ENCODE data around the gene TWNK. TPM values are rescaled to one million over a fixed set of nuclear protein-coding genes. Genes with fewer than 3 reads are reported as not detected.
A peak's percentile ranks its signal among the peaks of the same experiment; 100 is the strongest.

Gene TWNK
- total and polyA plus RNA-seq, 2 of the 4 experiments (the other 2 are of a cell fraction): 7.7 to 8.8 TPM

DNA sequence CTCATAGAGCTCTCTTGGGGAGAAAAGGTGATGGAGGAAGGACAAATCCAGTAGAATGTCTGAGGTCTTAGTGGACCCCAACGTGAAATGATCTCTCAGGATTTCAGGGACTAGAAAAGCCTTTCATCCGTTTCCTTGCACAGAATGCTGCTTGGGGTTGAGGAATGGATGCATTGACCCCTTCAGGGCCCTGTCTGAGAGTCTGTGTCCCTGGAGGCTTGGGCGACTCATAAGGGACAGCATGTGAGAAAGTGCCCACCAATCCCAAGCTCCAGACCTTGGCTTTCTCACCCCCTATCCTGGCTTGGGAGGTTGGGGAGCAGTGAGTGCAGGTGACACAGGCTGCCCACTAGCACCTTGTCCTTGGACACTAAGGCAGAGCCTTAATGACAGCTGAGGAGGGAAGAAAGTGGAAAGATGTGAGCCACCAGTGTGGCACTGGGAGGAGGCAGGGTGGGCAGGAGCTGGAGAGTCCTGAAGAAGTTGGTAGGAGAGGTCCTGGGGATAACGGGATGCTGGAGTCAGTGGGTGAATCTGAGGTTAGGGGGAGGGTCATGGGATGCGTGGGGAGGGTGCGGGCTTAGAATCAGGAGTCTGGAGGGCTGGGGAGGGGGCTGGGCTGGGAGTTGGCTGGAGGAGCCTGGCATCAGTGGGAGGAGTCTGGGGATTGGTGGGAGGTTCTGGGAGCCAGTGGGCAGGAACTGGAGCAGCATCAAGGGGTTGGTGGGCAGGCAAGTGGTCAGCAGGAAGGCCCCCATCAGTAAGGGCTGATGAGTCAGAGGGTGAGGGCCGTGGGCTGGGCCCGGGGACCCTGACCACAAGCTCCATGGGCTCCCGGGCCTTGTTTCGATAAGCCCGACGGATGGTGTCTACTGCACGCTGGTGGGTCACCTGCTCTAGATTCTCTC lies 20.8 kb downstream of the TWNK start:
- peak; percentile 2; the same call in 1 of the 2 replicates for ATAC-seq (ENCODE audit: low read depth)
- H2AK9ac ChIP-seq (replicated peaks; ENCODE audit: low read depth, low read length, poor library complexity): peak overlapping the region; percentile 76
- H4K20me1 ChIP-seq (ENCODE audit: insufficient read depth, low read length): peaks cover 46% of the 10 kb centered on the region
- peak overlapping the region; percentile 65 for H3K4ac ChIP-seq (ENCODE audit: low read depth, low read length)
- peak overlapping the region; percentile 33 for H3K23ac ChIP-seq (ENCODE audit: low read depth, low read length)
- H4K91ac ChIP-seq (ENCODE audit: insufficient read depth, low read depth, low read length): peak overlapping the region; percentile 77
- dilution Hi-C loops (cut with HindIII; ENCODE audit: low sequenced_read_pairs, unreplicated experiment) (no loop called here), intact Hi-C loops (cut with micrococcal nuclease) (no loop called here), in situ Hi-C loops (cut with MboI; ENCODE audit: low sequenced_read_pairs) (no loop called here)
- H3K9me3 ChIP-seq (ENCODE audit: control insufficient read depth, insufficient read depth, low read length): no peaks in the 10 kb centered on the region
- H3K56ac ChIP-seq (ENCODE audit: extremely low read depth, insufficient read depth, low read length): peak overlapping the region; percentile 28; the same call in 1 of the 2 replicates
- no peak overlapping the region for H3K4me3 ChIP-seq (ENCODE audit: insufficient read depth, low read depth, low read length)
- H2BK15ac ChIP-seq (ENCODE audit: low read depth, low read length): peak overlapping the region; percentile 4; the same call in 1 of the 3 replicates
- peak overlapping the region; percentile 69 for H4K5ac ChIP-seq (ENCODE audit: low read depth, low read length)
- ChIA-PET CTCF (interaction anchor here (0.6 to 1.5 kb wide), 4 partner anchors 10 to 84 kb away, joined by 4 to 5 read pairs (median 4); partner anchors contain the start of genes PDZD7 and SFXN3), POLR2A (ENCODE audit: unreplicated experiment) (interaction anchor here (0.6 to 1.0 kb wide), 2 partner anchors 9 to 1115 kb away, joined by 4 to 5 read pairs; partner anchors contain the start of gene LZTS2)
- H3K4me1 ChIP-seq (ENCODE audit: control insufficient read depth, insufficient read depth, low read length): peaks cover 30% of the 10 kb centered on the region
- peak overlapping the region; percentile 34 for H2AFZ ChIP-seq (replicated peaks; ENCODE audit: low read length, poor library complexity)
- H3K27me3 ChIP-seq (ENCODE audit: control insufficient read depth, insufficient read depth, low read length): no peaks in the 10 kb centered on the region
- H3K9ac ChIP-seq (ENCODE audit: low read depth, low read length): peak overlapping the region; percentile 21; the same call in 1 of the 2 replicates
- H3K18ac ChIP-seq (ENCODE audit: low read depth, low read length): peak overlapping the region; percentile 87
- peak overlapping the region in 1 of 2 experiments; percentile 71; a peak in 1 of 4 replicates for H4K8ac ChIP-seq (ENCODE audit: low read depth in 2 of 2, low read length in 2 of 2)
- WGBS, 2 experiments (ENCODE audit: extremely low coverage in 2 of 2, insufficient read length in 1 of 2): 47% methylated on average over 4 of the region's 13 CpGs; no CpG with 5 or more reads in 1 of the 2 experiments
- peaks cover 37% of the 10 kb centered on the region for H3K36me3 ChIP-seq (ENCODE audit: control insufficient read depth, insufficient read depth, low read length)
- peak overlapping the region; percentile 98 for H2AK5ac ChIP-seq (ENCODE audit: low read depth, low read length)
- peak overlapping the region; percentile 79 for H2BK5ac ChIP-seq (ENCODE audit: low read depth, low read length, poor library complexity, severe bottlenecking)
- H3K14ac ChIP-seq (replicated peaks; ENCODE audit: low read depth, low read length): peak overlapping the region; percentile 84
- peaks cover 18 to 54% of the 10 kb centered on the region in 2 experiments; a peak in 3 of 4 replicates for H3K79me1 ChIP-seq (ENCODE audit: low read depth in 1 of 2, low read length in 2 of 2)
- peak overlapping the region; percentile 73 for H3K27ac ChIP-seq (ENCODE audit: insufficient read depth, low read length)
- H3K9me1 ChIP-seq (ENCODE audit: insufficient read depth, low read length): peaks cover 20% of the 10 kb centered on the region
- H2BK20ac ChIP-seq (ENCODE audit: low read depth, low read length): peak overlapping the region; percentile 60
- BruUV-seq (replicated peaks): no TSS peak
- TF ChIP-seq, protein P1, sequence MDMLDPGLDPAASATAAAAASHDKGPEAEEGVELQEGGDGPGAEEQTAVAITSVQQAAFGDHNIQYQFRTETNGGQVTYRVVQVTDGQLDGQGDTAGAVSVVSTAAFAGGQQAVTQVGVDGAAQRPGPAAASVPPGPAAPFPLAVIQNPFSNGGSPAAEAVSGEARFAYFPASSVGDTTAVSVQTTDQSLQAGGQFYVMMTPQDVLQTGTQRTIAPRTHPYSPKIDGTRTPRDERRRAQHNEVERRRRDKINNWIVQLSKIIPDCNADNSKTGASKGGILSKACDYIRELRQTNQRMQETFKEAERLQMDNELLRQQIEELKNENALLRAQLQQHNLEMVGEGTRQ (IDR thresholded peaks at IDR 0.05; ENCODE audit: low read depth, low read length): 0 out of 2 replicates have a peak, but pooled peaks have one; percentile 5
- TF ChIP-seq, protein P2, sequence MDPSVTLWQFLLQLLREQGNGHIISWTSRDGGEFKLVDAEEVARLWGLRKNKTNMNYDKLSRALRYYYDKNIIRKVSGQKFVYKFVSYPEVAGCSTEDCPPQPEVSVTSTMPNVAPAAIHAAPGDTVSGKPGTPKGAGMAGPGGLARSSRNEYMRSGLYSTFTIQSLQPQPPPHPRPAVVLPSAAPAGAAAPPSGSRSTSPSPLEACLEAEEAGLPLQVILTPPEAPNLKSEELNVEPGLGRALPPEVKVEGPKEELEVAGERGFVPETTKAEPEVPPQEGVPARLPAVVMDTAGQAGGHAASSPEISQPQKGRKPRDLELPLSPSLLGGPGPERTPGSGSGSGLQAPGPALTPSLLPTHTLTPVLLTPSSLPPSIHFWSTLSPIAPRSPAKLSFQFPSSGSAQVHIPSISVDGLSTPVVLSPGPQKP (IDR thresholded peaks at IDR 0.05; ENCODE audit: borderline replicate concordance, low read depth, low read length): no peak
- TF ChIP-seq SMC3 (IDR thresholded peaks at IDR 0.05; ENCODE audit: low read depth, low read length) (no peak), CEBPB (IDR thresholded peaks at IDR 0.05; ENCODE audit: low read depth, low read length) (no peak), MAFK (IDR thresholded peaks at IDR 0.05; ENCODE audit: low read depth, low read length) (no peak), NFE2L2 (IDR thresholded peaks at IDR 0.05; ENCODE audit: low read depth, low read length) (no peak)
- TF ChIP-seq, protein P3, sequence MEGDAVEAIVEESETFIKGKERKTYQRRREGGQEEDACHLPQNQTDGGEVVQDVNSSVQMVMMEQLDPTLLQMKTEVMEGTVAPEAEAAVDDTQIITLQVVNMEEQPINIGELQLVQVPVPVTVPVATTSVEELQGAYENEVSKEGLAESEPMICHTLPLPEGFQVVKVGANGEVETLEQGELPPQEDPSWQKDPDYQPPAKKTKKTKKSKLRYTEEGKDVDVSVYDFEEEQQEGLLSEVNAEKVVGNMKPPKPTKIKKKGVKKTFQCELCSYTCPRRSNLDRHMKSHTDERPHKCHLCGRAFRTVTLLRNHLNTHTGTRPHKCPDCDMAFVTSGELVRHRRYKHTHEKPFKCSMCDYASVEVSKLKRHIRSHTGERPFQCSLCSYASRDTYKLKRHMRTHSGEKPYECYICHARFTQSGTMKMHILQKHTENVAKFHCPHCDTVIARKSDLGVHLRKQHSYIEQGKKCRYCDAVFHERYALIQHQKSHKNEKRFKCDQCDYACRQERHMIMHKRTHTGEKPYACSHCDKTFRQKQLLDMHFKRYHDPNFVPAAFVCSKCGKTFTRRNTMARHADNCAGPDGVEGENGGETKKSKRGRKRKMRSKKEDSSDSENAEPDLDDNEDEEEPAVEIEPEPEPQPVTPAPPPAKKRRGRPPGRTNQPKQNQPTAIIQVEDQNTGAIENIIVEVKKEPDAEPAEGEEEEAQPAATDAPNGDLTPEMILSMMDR (conservative IDR thresholded peaks at IDR 0.05; ENCODE audit: low read depth, low read length): no peak
- peak overlapping the region; percentile 36 for H2BK120ac ChIP-seq (ENCODE audit: low read depth, low read length)
- H3K4me2 ChIP-seq (ENCODE audit: low read depth, low read length): peak overlapping the region; percentile 35
- DNase-seq: no peak
